H1 (cell line): ENCODE measurements around the gene PC. TPM values are rescaled to one million over a fixed set of nuclear protein-coding genes. Genes with fewer than 3 reads are reported as not detected.

Experiments used
- CTCF ChIA-PET: fragments of 300-600 bp; sonication (Branson Sonifier 250); formaldehyde crosslinking; loops from one replicate; lab custom pipeline; 2021; ENCODE audit not compliant: partially characterized antibody; lab: Charles Lee
- POLR2A ChIA-PET: fragments of 300-600 bp; sonication (Branson Sonifier 250); formaldehyde crosslinking; loops from one replicate; lab custom pipeline; 2021; ENCODE audit warnings: inconsistent platforms; ENCODE audit not compliant: partially characterized antibody; lab: Charles Lee
- DNase-seq, 2 experiments: peaks; one replicate each; pipeline versions ENCODE4 v3.0.0 to v3.0.0-alpha.2; 2010 to 2022; ENCODE audit warnings: low spot score in 2 of 2, low read depth in 1 of 2, mixed read lengths in 1 of 2
- FAIRE-seq: peaks from 2 replicates; lab custom pipeline; 2011; peaks lifted over from hg19 to GRCh38; lab: Jason Lieb, UNC
- H2AFZ ChIP-seq: 2 replicates; pipeline ENCODE4 v1.8.1; 2012; ENCODE audit warnings: low read length, inconsistent platforms
- H2AK5ac ChIP-seq: 2 replicates; pipeline ENCODE4 v1.6.1; 2013; ENCODE audit warnings: low read depth, low read length
- H2BK120ac ChIP-seq: replicated peaks from 2 replicates; pipeline ENCODE3; 2013; ENCODE audit warnings: low read depth, low read length, inconsistent platforms
- H2BK12ac ChIP-seq: 2 replicates; pipeline ENCODE4 v1.6.1; 2013; ENCODE audit warnings: low read depth, low read length
- H2BK15ac ChIP-seq: 2 replicates; pipeline ENCODE4 v1.6.1; 2013; ENCODE audit warnings: low read length
- H2BK20ac ChIP-seq: 2 replicates; pipeline ENCODE4 v1.6.1; 2013; ENCODE audit warnings: low read length
- H2BK5ac ChIP-seq: 2 replicates; pipeline ENCODE4 v1.6.1; 2013; ENCODE audit warnings: low read depth, low read length
- H3K14ac ChIP-seq: 2 replicates; pipeline ENCODE4 v1.6.1; 2013; ENCODE audit warnings: inconsistent platforms; ENCODE audit not compliant: insufficient read length
- H3K18ac ChIP-seq: 2 replicates; pipeline ENCODE4 v1.6.1; 2013; ENCODE audit warnings: low read length; ENCODE audit errors: extremely low read depth
- H3K23ac ChIP-seq: 2 replicates; pipeline ENCODE4 v1.6.1; 2013; ENCODE audit warnings: inconsistent platforms; ENCODE audit not compliant: insufficient read length
- H3K23me2 ChIP-seq: 2 replicates; pipeline ENCODE4 v1.6.1; 2013; ENCODE audit warnings: low read depth, low read length
- H3K27ac ChIP-seq: 2 replicates; pipeline ENCODE4 v1.6.1; 2011; ENCODE audit warnings: low read depth, low read length, inconsistent platforms
- H3K27me3 ChIP-seq, 4 experiments: replicated peaks in 1 of 4; 1 replicate in 1 of 4; 2 replicates in 3 of 4; pipeline versions ENCODE4 v1.6.1 to v1.8.1; 2011 to 2013; ENCODE audit warnings: low read length in 3 of 4, mild to moderate bottlenecking in 3 of 4, inconsistent platforms in 2 of 4, mixed read lengths in 2 of 4, moderate library complexity in 1 of 4; ENCODE audit not compliant: control insufficient read depth in 3 of 4, insufficient read depth in 3 of 4; ENCODE audit errors: extremely low read depth in 1 of 4
- H3K36me3 ChIP-seq, 4 experiments: 2 replicates each; pipeline versions ENCODE4 v1.6.1 to v1.8.1; 2011 to 2013; ENCODE audit warnings: mild to moderate bottlenecking in 4 of 4, low read length in 3 of 4, moderate library complexity in 2 of 4, control low read depth in 1 of 4, inconsistent platforms in 1 of 4; ENCODE audit not compliant: insufficient read depth in 4 of 4, control insufficient read depth in 2 of 4
- H3K4ac ChIP-seq: replicated peaks from 2 replicates; pipeline ENCODE3; 2013; ENCODE audit warnings: low read length, low read depth, mixed read lengths, inconsistent platforms; ENCODE audit not compliant: insufficient read length
- H3K4me1 ChIP-seq, 4 experiments: replicated peaks in 1 of 4; 1 replicate in 1 of 4; 2 replicates in 3 of 4; pipeline versions ENCODE4 v1.6.1 to v1.8.1; 2011 to 2013; ENCODE audit warnings: low read length in 3 of 4, inconsistent platforms in 2 of 4, mixed read lengths in 1 of 4; ENCODE audit not compliant: insufficient read depth in 4 of 4, control insufficient read depth in 3 of 4
- H3K4me2 ChIP-seq, 2 experiments: 2 replicates each; pipeline versions ENCODE4 v1.6.1 to v1.8.1; 2011 to 2013; ENCODE audit warnings: low read depth in 2 of 2, low read length in 2 of 2, control low read depth in 1 of 2, inconsistent platforms in 1 of 2, mild to moderate bottlenecking in 1 of 2; ENCODE audit not compliant: insufficient read depth in 1 of 2
- H3K4me3 ChIP-seq, 4 experiments: fragments of 200-600, 300-600 bp in 1 of 4; sonication (generic), shearing (Covaris generic), sonication (Bioruptor Twin) in 1 of 4; 2 replicates each; pipeline versions ENCODE4 v1.5.1 to v1.8.1; 2011 to 2016; ENCODE audit warnings: low read length in 4 of 4, low read depth in 3 of 4, control low read depth in 2 of 4, inconsistent platforms in 2 of 4, mild to moderate bottlenecking in 2 of 4, mixed read lengths in 1 of 4, moderate library complexity in 1 of 4; ENCODE audit not compliant: insufficient read depth in 2 of 4; ENCODE audit errors: extremely low read depth in 1 of 4
- H3K56ac ChIP-seq: replicated peaks from 2 replicates; pipeline ENCODE3; 2013; ENCODE audit warnings: low read depth, mild to moderate bottlenecking, mixed read lengths, low read length, inconsistent platforms; ENCODE audit not compliant: insufficient read length
- H3K79me1 ChIP-seq: 2 replicates; pipeline ENCODE4 v1.6.1; 2013; ENCODE audit warnings: low read depth, low read length, control low read depth
- H3K79me2 ChIP-seq, 2 experiments: 2 replicates each; pipeline versions ENCODE4 v1.6.1 to v1.8.1; 2012 to 2013; ENCODE audit warnings: low read length in 2 of 2, mild to moderate bottlenecking in 2 of 2, inconsistent platforms in 1 of 2; ENCODE audit not compliant: insufficient read depth in 2 of 2, control insufficient read depth in 1 of 2
- H3K9ac ChIP-seq, 4 experiments: replicated peaks in 1 of 4; 1 replicate in 1 of 4; 2 replicates in 3 of 4; pipeline versions ENCODE4 v1.6.1 to v1.8.1; 2011 to 2013; ENCODE audit warnings: low read depth in 3 of 4, low read length in 3 of 4, control low read depth in 2 of 4, mild to moderate bottlenecking in 2 of 4, moderate library complexity in 2 of 4, inconsistent platforms in 1 of 4; ENCODE audit errors: extremely low read depth in 1 of 4
- H3K9me3 ChIP-seq, 2 experiments: 2 replicates each; pipeline versions ENCODE4 v1.6.1 to v1.8.1; 2012 to 2013; ENCODE audit warnings: mild to moderate bottlenecking in 2 of 2, moderate library complexity in 2 of 2, control low read depth in 1 of 2, inconsistent platforms in 1 of 2, low read depth in 1 of 2, low read length in 1 of 2, mixed read lengths in 1 of 2; ENCODE audit not compliant: insufficient read depth in 2 of 2
- H4K20me1 ChIP-seq, 2 experiments: replicated peaks in 1 of 2; 2 replicates each; pipeline versions ENCODE3 to v1.8.1; 2011 to 2013; ENCODE audit warnings: inconsistent platforms in 2 of 2, low read length in 2 of 2, mild to moderate bottlenecking in 1 of 2; ENCODE audit not compliant: insufficient read depth in 2 of 2, control insufficient read depth in 1 of 2
- H4K5ac ChIP-seq: 2 replicates; pipeline ENCODE4 v1.6.1; 2013; ENCODE audit warnings: low read length, low read depth, mixed read lengths, inconsistent platforms; ENCODE audit not compliant: insufficient read length
- H4K8ac ChIP-seq: 2 replicates; pipeline ENCODE4 v1.8.0; 2013; ENCODE audit warnings: mild to moderate bottlenecking, moderate library complexity, low read length, inconsistent platforms; ENCODE audit not compliant: insufficient read depth; ENCODE audit errors: extremely low read depth
- H4K91ac ChIP-seq: replicated peaks from 2 replicates; pipeline ENCODE3; 2013; ENCODE audit warnings: low read length, mixed read lengths, inconsistent platforms; ENCODE audit not compliant: insufficient read length
- WGBS, 2 experiments: shearing (Covaris generic) in 1 of 2; methylation state at CpG; one replicate each; pipeline versions ENCODE4 v1.1.6 to v1.1.7; 2013 to 2015; ENCODE audit warnings: low lambda C conversion rate in 2 of 2, mixed read lengths in 2 of 2, inconsistent platforms in 1 of 2, low coverage in 1 of 2, missing lambda C conversion rate in 1 of 2; ENCODE audit not compliant: insufficient replicate concordance in 2 of 2, insufficient coverage in 1 of 2, insufficient read length in 1 of 2; ENCODE audit errors: extremely low coverage in 1 of 2, missing lambda C conversion rate in 1 of 2; 5-methylcytosine and 5-hydroxymethylcytosine counted together
- polyA plus RNA-seq, 7 experiments: library from polyadenylated mRNA; depleted of rRNA in 3 of 7; stranded (reverse) in 5 of 7; unstranded in 2 of 7; fragments of >200 nt in 5 of 7; fragments of 200-250 nt in 2 of 7; gene quantifications; 1 replicate in 5 of 7; 2 replicates in 1 of 7; 4 replicates in 1 of 7; pipeline versions ENCODE4 v1.2.1 to v1.2.3, GENCODE V29; 2011 to 2013; ENCODE audit warnings: missing spikeins in 2 of 7, mixed read lengths in 2 of 7
- total RNA-seq: library from RNA; stranded (reverse); fragmentation: NEBNext Ultra II Directional; extraction: Animal tissue kit (Norgen Biotek cat#: 25700); gene quantifications from 2 replicates; pipeline ENCODE4 v1.2.1, GENCODE V29; 2021

The PC gene
- total and polyA plus RNA-seq, 2 of the 8 experiments (the other 6 are each of a cell fraction or from before 2014, with no cell fraction given): 11.5 to 27.5 TPM

GRCh38 chr11:66915866-66916265 lies 42.3 kb downstream of the PC start:
- no peak overlapping the region; the same call in 1 of the 2 replicates for H2BK12ac ChIP-seq
- FAIRE-seq: no peak
- no peak overlapping the region for H3K14ac ChIP-seq
- 0 out of 2 replicates have a peak overlapping the region, but pooled peaks have one; percentile 19 for H3K27ac ChIP-seq
- no peaks in the 10 kb centered on the region; the same call in 1 of the 2 replicates for H3K79me1 ChIP-seq
- no peaks in the 10 kb centered on the region for H4K20me1 ChIP-seq
- DNase-seq: no peak
- no peak overlapping the region for H2BK120ac ChIP-seq
- H3K23me2 ChIP-seq: no peaks in the 10 kb centered on the region
- no peak overlapping the region for H2BK5ac ChIP-seq
- no peak overlapping the region for H4K91ac ChIP-seq
- ChIA-PET CTCF (interaction anchor here (0.7 to 5.7 kb wide), 14 partner anchors 9 to 94 kb away, joined by 3 to 27 read pairs (median 4); no protein-coding TSS in a partner anchor), POLR2A (interaction anchor here (1.2 to 1.7 kb wide), 2 partner anchors 9 to 17 kb away, joined by 3 to 4 read pairs; no protein-coding TSS in a partner anchor)
- peaks cover 5 to 17% (median 13%) of the 10 kb centered on the region in 4 experiments for H3K4me1 ChIP-seq
- H3K56ac ChIP-seq: no peak overlapping the region
- WGBS, 2 experiments: 90% methylated on average over 7 of the region's 7 CpGs; no CpG with 5 or more reads in 1 of the 2 experiments
- no peak overlapping the region for H3K4ac ChIP-seq
- no peaks in the 10 kb centered on the region for H3K27me3 ChIP-seq
- peak overlapping the region; percentile 61; the same call in 1 of the 2 replicates for H2BK15ac ChIP-seq
- no peak overlapping the region for H3K4me3 ChIP-seq
- H3K9me3 ChIP-seq: no peaks in the 10 kb centered on the region
- no peak overlapping the region for H3K9ac ChIP-seq
- H2AFZ ChIP-seq: no peak overlapping the region
- no peak overlapping the region for H3K18ac ChIP-seq
- no peak overlapping the region for H4K8ac ChIP-seq
- H2AK5ac ChIP-seq: no peak overlapping the region; the same call in 1 of the 2 replicates
- H4K5ac ChIP-seq: no peak overlapping the region
- H3K23ac ChIP-seq: no peak overlapping the region
- no peaks in the 10 kb centered on the region for H3K79me2 ChIP-seq
- H3K4me2 ChIP-seq: no peak overlapping the region
- H3K36me3 ChIP-seq: no peaks in the 10 kb centered on the region
- H2BK20ac ChIP-seq: no peak overlapping the region; the same call in 1 of the 2 replicates
